Left cardiac atrium (tissue), 4 donors: ENCODE data around the gene BMPR1B. TPM values are rescaled to one million over a fixed set of nuclear protein-coding genes. Genes with fewer than 3 reads are reported as not detected.

ENCODE experiments used
- ATAC-seq, 2 donors: fragments of 200-7000 bp; cut with Tn5 transposase; one replicate each; pipeline ENCODE4 v1.9.1; 2020; ENCODE audit warnings: mild to moderate bottlenecking in 2 of 2, moderate library complexity in 2 of 2
- DNase-seq: peaks from one replicate; pipeline ENCODE4 v3.0.0-alpha.2; 2020
- intact Hi-C, 2 donors: fragments of 100-400 bp; cut with DNase I; formaldehyde crosslinking; loops; one replicate each; pipeline versions ENCODE4 v1.14.1 to v1.15.1; 2022 to 2023
- total RNA-seq, 2 donors: library from RNA; stranded (reverse); fragmentation: NEBNext Ultra II Directional; extraction: Animal tissue kit (Norgen Biotek cat#: 25700); gene quantifications; one replicate each; pipeline ENCODE4 v1.2.1, GENCODE V29; 2021
- donor health status: DM: no; HTN: yes; CAD: no.
- donor health status: DM: no; HTN: yes; CAD: no; lungs with severe emphysema.
- donor health status: DM: yes; HTN: yes; CAD: no.
- donor health status: Dilated cardiomyopathy.

Gene BMPR1B
- total RNA-seq, 2 donors from 2014 or later: 0.77 to 2.0 TPM

- intact Hi-C loops: no loop called here
- DNase-seq (no peak), ATAC-seq (no peak)
Measured at GRCh38 chr4:95183656-95184408, 426.1 kb downstream of the BMPR1B start.

- no peak for ATAC-seq
- no peak for DNase-seq
- intact Hi-C loops: no loop called here
Measured at GRCh38 chr4:95186666-95187065, 428.9 kb downstream of the BMPR1B start.

GRCh38 chr4:95188701-95189370 is 431.1 kb downstream of the BMPR1B start:
- DNase-seq (no peak), ATAC-seq (no peak)
- intact Hi-C loops: no loop called here

GRCh38 chr4:95190751-95191436 is 433.1 kb downstream of the BMPR1B start:
- intact Hi-C loops: no loop called here
- no peak for DNase-seq
- no peak for ATAC-seq

GRCh38 chr4:95191537-95191936 is 433.8 kb downstream of the BMPR1B start:
- ATAC-seq: no peak
- no peak for DNase-seq
- intact Hi-C loops: no loop called here

GRCh38 chr4:95193391-95194224 is 435.9 kb downstream of the BMPR1B start:
- intact Hi-C loops: no loop called here
- ATAC-seq (no peak), DNase-seq (no peak)

- no peak for DNase-seq
- intact Hi-C loops: no loop called here
- ATAC-seq: no peak
Measured at GRCh38 chr4:95197353-95197752, 439.6 kb downstream of the BMPR1B start.

GRCh38 chr4:95198961-95199360 is 441.2 kb downstream of the BMPR1B start:
- intact Hi-C loops: no loop called here
- DNase-seq: no peak
- ATAC-seq: no peak

GRCh38 chr4:95204267-95204844 is 446.6 kb downstream of the BMPR1B start:
- intact Hi-C loops: no loop called here
- peak; percentile 53 to 74 for ATAC-seq
- DNase-seq: no peak

GRCh38 chr4:95204873-95205272 is 447.1 kb downstream of the BMPR1B start:
- intact Hi-C loops: no loop called here
- ATAC-seq (no peak), DNase-seq (no peak)
